NCI-H187 treated with DMSO at 0.1 percent for 48 hours (cell line): ENCODE measurements around the gene AP1G2.

Source experiments
- DNase-seq: peaks from one replicate; lab custom pipeline; 2025; lab: John Stamatoyannopoulos, UW

Gene AP1G2

GRCh38 chr14:23514644-23514957 lies 53.0 kb downstream of the AP1G2 start:
- DNase-seq, result no peak

DNA sequence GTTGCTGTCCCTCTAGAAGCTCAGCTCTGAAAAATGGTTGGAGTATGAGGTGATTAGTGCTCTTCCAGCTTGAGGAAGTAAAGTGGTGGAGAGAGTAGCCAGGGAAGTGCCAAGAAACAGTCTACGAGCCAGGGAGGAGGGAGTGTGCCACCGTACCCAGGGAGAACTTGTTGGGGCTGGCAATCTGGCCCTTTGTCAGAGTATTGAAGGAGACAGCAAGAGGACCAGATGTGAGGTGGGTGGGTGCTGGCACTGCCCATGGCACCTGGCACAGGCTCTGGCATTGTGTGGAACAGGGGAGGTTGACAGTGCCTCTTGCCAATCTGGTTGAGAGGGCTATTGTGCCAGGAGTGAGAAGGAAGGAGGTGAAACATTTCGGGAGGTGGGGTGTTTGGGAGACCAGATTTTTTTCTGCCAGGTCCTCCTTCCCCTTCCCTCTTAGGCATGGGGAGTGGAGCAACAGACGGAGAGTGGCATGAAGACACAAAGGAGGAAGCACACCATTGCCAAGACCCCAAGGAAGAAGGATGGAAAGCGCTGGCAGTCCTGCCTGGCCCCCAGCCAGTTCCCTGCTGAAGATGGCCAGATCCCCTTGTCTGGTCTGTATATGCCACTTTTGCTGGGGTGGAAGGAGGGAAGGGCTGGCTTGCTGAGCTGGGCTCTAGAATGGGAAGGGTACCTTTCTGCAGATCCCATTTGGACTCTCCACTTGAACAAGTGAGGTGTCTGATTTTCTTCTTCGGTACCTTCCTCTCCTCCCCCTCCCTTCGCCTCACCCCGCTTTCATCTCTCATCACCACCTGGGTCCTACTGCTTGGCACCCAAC lies 53.6 kb downstream of the AP1G2 start:
- no peak for DNase-seq

DNA sequence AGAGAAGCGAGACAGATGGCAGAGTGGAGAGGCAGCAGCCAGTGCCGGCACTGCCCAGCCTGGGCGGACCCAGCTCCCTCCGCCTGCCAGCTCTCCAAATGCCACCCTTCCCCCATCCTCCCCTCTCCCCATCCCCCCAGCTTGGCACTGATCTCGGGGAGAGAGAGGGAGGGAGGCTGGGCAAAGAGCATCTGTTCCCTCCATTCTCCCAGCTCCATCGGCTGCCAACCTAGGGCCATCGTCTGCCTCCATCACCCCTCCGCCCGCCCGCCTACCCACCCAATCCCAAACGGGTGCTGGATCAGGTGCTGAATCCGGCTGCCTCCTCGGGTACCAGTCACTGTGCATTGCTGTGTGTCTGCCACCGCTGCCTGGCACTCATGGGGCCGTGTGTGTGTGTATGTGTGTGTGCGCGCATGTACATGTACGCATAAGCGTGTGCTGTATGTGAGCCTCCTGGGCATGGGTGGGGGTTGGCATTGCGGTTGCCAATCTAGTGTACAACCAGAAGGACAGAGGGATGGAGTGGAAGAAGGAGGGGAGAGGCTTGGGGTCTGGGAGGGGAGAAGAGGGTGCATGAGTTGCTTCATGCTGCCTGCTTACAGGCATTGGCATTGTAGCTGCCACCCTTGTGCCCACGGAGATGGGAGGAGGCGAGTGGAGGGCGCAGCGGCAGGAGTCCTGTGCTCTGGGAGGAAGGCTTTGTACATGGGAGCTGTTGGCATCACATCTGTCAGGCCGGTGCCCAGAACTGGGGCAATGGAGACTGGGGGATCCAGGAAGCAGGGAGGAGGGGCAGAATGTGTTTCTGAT lies 54.4 kb downstream of the AP1G2 start:
- DNase-seq, result no peak

- no peak for DNase-seq
Observed at GRCh38 chr14:23512156-23512555, 55.4 kb downstream of the AP1G2 start.
